ENCODE measurements around the gene CLEC4F.
A peak's percentile ranks its signal among the peaks of the same experiment; 100 is the strongest.

Gene CLEC4F

DNA sequence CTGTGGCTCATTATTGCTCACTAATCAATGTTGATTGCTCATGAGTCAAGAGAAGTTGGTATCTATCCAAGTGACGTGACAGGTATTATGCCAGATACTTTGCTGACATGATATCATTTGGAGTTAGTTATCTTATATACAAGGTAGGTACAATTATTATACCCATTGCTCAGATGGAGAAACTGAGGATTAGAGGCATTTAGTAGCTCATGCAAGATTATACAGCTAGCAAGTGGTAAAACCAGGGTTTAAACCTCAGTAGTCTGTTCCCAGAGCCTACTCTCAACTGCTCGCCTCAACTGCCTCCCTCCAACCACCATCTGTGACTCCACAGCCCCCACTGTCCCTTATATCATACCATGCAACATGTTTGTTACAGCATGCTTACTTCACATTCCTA, 36.1 kb downstream of the CLEC4F start:
- DNase-seq = no peak

DNA sequence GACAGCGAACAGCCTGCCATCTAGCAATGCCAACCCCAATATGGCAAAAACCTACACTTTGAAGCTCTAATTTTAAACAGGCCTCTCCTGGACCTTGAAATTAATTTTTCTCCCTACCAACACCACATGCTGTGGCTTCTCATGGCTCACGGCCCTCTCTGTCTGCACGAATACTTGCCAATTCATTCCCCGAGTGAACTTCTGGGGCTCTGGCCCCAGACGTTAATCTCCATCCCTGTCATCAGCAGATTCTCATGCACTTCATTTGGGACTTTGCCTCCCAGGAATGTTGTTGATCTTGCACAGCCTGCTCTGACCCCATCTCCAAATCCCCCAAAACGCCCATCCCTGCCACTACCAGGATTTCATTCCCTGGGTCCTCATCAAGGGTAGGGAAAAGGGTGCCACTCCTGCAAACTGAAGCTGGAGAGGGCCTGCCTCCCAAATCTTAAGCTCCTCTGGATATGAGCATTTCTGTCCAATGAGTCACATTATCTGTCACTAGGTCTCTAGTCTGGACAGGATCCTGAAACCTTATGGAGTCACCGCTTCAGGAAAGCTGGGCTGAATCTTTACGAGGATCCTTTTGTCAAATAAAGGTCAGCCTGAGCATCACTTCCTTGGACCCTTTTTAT, 40.4 kb downstream of the CLEC4F start:
- DNase-seq = no peak

- no peak for DNase-seq
These were observed 40.9 kb downstream of the CLEC4F start for GRCh38 chr2:70779491-70779890.

DNA sequence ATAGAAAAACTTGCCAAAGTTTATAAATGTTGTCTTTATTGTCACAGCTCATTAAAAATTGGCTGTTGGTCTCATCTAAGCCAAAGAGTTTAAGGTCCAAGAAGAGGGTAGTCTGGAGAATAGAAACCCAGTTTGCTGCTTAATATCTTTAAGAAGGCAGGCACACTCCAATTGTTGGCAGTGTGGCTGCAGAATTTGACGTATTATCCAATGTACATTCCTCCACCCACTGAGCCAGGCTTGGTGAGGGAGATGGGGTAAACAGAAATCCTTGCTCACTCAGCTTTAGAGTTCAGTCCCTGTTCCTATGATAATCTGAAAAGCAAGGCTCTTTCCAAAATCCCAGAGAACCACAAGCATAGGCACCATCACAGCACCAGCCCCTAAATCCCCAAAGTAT, 41.7 kb downstream of the CLEC4F start:
- DNase-seq = no peak

- DNase-seq = no peak
These were observed 42.9 kb downstream of the CLEC4F start for GRCh38 chr2:70777450-70777849.

DNA sequence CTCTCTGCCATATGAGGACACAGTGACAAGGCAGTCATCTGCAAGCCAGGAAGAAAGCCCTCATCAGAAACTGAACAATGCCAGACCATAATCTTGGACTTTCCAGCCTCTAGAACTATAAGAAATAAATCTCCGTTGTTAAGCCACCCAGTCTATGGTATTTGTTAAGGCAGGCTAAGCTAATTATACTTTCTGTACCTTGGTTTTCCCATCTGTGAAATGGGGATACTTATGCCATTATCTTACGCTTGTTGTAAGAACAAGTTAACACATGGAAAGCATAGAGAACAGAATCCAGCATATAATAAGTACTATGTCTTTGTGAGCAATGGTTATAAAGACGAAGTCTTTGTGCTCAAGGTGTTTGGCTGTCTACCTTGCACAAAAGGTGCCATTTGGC, 44.1 kb downstream of the CLEC4F start:
- DNase-seq = no peak

DNA sequence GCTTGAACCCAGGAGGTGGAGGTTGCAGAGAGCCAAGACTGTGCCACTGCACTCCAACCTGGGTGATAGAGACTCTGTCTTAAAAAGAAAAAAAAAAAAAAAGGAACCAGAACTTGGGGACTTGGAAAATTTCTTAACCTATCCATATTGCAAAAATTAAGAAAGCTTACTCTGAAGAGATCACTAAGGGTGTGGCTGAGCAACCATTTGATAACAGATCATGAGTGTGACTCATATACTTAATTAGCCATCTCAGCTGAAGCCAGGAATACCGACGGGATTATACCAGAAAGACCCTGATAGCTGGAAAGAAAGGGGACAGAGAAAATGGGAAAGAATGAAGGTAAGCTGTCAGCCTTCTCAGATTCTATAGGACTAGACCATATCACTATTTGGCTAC, 45.3 kb downstream of the CLEC4F start:
- DNase-seq = no peak

- no peak for DNase-seq
These were observed 47.8 kb downstream of the CLEC4F start for GRCh38 chr2:70772486-70773155.

GRCh38 chr2:70771446-70771845, 49.0 kb downstream of the CLEC4F start:
- no peak for DNase-seq

DNA sequence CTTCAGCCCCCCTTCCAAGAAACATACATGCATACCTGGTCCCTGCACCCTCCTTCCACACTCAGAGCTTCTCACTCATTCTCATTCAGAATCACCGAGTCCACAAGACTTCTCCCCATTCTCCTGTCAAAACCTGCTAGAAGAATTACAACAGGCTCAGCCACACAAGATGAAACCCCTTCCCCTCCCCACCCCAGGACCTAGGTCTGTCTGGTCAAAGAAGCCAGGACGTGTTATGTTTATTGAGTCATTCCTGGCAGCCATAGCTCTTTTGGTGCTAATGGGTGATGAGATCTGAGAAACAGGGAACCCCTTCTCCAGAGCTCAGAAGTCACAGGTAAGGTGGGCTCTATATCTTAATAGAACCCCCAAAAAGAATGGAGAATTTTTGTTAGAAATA, 50.9 kb downstream of the CLEC4F start:
- DNase-seq = no peak

GRCh38 chr2:70768590-70769085, 51.8 kb downstream of the CLEC4F start:
- no peak for DNase-seq

DNA sequence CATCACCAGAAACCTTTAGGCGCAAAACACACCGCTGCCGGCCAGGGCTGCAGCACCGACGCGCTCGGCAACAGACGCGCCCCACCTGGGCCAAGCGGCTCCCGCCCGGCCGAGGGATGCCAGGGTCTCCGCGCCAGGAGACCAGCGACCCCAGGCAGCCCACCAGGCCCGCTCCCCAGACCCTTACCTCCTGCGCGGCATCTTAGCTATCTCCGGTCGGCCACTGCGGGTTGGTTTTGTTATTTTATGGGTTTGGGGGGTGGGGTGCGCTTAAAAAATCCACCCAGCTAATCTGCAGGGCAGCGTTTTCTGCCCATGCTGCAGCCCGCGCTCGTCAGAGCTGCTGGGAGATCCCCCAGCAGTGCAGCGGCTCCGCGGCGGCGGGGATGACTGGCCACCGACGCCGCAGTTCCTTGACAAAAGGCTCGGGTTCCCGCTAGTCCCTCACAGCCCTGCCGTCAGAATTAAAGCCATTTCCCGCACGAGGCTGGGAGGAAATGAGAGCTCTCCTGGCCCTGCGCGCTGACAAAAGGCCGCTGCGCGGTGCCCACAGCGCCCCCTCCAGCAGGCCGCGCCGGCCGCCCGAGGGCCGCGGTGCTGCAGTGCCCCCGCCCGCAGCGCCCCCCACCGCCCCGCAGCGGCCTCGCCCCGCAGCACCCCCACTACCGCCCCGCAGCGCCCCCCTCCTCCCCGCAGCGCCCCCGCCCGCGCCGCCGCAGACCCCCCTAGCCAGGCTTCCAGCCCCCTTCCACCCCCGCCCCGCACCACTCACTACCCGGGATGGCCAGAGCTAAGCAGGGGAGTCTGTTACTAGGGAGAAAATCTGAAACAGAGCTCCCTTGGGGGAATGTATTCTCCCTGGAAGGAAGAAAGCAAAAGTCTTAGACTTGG, 52.5 kb downstream of the CLEC4F start, which contains the start of gene ADD2:
TSS of gene ADD2 (minus strand) at position 502 of the 891 bp plus-strand sequence. CDS start 61,792 bp downstream, outside the sequence.
- DNase-seq = peak; percentile 16 to 71

DNA sequence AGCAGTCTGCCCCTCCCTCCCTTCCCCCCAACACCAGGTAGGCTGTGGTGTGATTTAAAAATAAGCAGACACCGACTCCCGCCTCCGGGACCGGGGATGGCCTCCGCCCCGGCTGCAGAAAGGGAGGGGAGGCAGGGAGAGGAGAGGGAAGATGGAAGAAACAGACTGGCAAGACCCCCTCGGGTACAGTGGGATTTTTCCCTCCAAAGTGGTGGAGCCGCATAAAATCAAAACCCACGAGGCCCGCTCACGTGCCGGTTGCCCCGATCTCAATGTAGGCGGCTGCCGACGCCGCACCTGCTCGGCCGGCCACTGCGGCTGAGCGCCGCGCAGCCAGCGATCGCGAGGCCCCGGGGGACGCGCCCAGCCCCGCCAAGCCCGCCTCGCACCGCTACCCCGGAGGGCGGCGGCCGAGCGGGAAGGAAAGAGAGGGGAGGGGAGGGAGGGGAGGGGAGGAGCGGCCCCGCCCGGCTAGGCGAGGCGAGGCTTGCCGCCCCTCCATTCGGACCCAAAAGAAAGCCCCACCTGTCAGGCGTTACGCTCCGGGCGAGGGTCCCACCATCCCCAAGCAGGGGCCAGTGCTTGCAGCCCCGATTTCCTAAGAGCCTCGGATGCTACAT, 53.2 kb downstream of the CLEC4F start:
- peak; percentile 14 to 61 for DNase-seq

- DNase-seq = peak; percentile 1 to 18
These were observed 53.9 kb downstream of the CLEC4F start for GRCh38 chr2:70766357-70767078.

DNA sequence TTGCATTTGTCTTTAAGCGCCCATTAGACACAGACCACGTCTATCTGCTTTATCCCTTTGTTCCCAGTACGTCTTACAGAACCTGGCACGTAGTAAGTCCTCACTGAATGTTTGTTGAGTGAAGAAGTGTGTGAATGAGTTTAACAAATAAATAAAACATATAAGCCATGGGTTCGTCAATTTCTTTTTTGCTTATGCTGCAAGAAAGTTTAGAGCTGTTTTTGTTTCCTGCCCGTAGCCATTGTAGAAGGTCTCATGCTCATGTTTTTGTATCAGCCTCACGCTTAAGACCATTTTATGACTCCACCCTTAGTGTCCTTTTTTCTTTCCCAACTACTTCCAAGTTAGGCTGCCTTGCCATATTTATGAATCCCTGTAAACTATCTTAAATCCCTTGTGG, 54.9 kb downstream of the CLEC4F start:
- no peak for DNase-seq

DNA sequence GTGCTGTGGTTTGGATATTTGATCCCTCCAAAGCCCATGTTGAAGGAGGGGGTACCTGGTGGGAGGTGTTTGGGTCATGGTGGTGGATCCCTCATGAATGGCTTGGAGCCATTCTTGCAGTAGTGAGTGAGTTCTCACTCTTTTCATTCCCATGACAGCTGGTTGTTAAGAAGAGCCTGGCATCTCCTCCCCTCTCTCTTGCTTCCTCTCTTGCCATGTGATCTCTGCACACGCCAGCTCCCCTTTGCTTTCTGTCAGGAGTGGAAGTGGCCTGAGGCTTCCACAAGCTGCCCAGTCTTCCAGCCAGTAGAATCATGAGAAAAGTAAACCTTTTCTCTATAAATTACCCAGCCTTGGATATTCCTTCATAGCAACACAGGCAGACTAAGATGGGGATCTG, 61.0 kb downstream of the CLEC4F start:
- DNase-seq = peak in 1 of 2 experiments; percentile 19
